HepG2 (cell line): ENCODE measurements around the gene BAG5. TPM values are rescaled to one million over a fixed set of nuclear protein-coding genes. Genes with fewer than 3 reads are reported as not detected.

Experiments used
- ATAC-seq: fragments of 200-7000 bp; cut with Tn5 transposase; 3 replicates; pipeline ENCODE4 v1.9.1; 2020; ENCODE audit warnings: mild to moderate bottlenecking, moderate library complexity
- BruUV-seq: library from RNA; stranded (reverse); fragments of 400-500 nt; replicated peaks from 2 replicates; lab custom pipeline; 2021; lab: Mats Ljungman, UMichigan
- CTCF ChIA-PET: fragments of 300-600 bp; formaldehyde crosslinking; extraction: SDS; loops from one replicate; lab custom pipeline; 2021; ENCODE audit warnings: low total read pairs, inconsistent platforms, low intra/inter-chr PET ratio; lab: Yijun Ruan, JAX
- POLR2A ChIA-PET: fragments of 350-600 bp; sonication (Branson Sonifier 250); formaldehyde crosslinking; loops from one replicate; lab custom pipeline; 2020; ENCODE audit warnings: antibody characterized with exemption, inconsistent platforms; lab: Yijun Ruan, JAX
- DNase-seq: peaks from one replicate; pipeline ENCODE4 v3.0.0-alpha.2; 2015; ENCODE audit warnings: low spot score
- FAIRE-seq: peaks from 3 replicates; lab custom pipeline; 2011; peaks lifted over from hg19 to GRCh38; lab: Jason Lieb, UNC
- H2AFZ ChIP-seq: one replicate; pipeline ENCODE4 v1.6.1; 2011; ENCODE audit warnings: low read length, inconsistent platforms
- H3K27ac ChIP-seq: fragments of 300-600 bp; 3 replicates; pipeline ENCODE4 v1.8.0; 2011; ENCODE audit warnings: mixed run types, mild to moderate bottlenecking, mixed read lengths, low read length, inconsistent platforms; ENCODE audit not compliant: insufficient read depth; ENCODE audit errors: extremely low read length
- H3K27me3 ChIP-seq, 2 experiments: fragments of 200-600 bp in 1 of 2; 2 replicates in 1 of 2; 3 replicates in 1 of 2; pipeline versions ENCODE4 v1.6.0 to v1.8.0; 2011; ENCODE audit warnings: low read length in 2 of 2, mild to moderate bottlenecking in 2 of 2, moderate library complexity in 2 of 2, inconsistent platforms in 1 of 2; ENCODE audit not compliant: insufficient read depth in 2 of 2, control insufficient read depth in 1 of 2
- H3K36me3 ChIP-seq, 2 experiments: fragments of 200-600 bp in 1 of 2; replicated peaks in 1 of 2; 2 replicates in 1 of 2; 3 replicates in 1 of 2; pipeline versions ENCODE4 v1.5.1 to v1.8.0; 2011; ENCODE audit warnings: low read length in 2 of 2, inconsistent platforms in 1 of 2; ENCODE audit not compliant: insufficient read depth in 2 of 2, control insufficient read depth in 1 of 2
- H3K4me1 ChIP-seq: 2 replicates; pipeline ENCODE4 v1.5.1; 2012; ENCODE audit warnings: low read length, inconsistent platforms; ENCODE audit not compliant: insufficient read depth
- H3K4me2 ChIP-seq: 2 replicates; pipeline ENCODE4 v1.6.0; 2011; ENCODE audit warnings: low read depth, low read length, inconsistent platforms
- H3K4me3 ChIP-seq, 3 experiments: fragments of 200-600 bp in 1 of 3; sonication (generic), shearing (Covaris generic) in 1 of 3; replicated peaks in 1 of 3; 2 replicates each; pipeline ENCODE4 v1.5.1; 2011 to 2016; ENCODE audit warnings: low read length in 3 of 3, inconsistent platforms in 2 of 3, low read depth in 2 of 3, mild to moderate bottlenecking in 2 of 3, control low read depth in 1 of 3, mixed read lengths in 1 of 3; ENCODE audit not compliant: insufficient read depth in 1 of 3
- H3K79me2 ChIP-seq: one replicate; pipeline ENCODE4 v1.6.1; 2011; ENCODE audit warnings: low read length, inconsistent platforms; ENCODE audit not compliant: insufficient read depth
- H3K9ac ChIP-seq: 2 replicates; pipeline ENCODE4 v1.6.0; 2011; ENCODE audit warnings: mild to moderate bottlenecking, low read depth, low read length, inconsistent platforms; ENCODE audit not compliant: insufficient read depth
- H3K9me3 ChIP-seq: 2 replicates; pipeline ENCODE4 v1.5.1; 2012; ENCODE audit warnings: mild to moderate bottlenecking, low read length
- H4K20me1 ChIP-seq: 2 replicates; pipeline ENCODE4 v1.6.0; 2011; ENCODE audit warnings: inconsistent platforms, mild to moderate bottlenecking, low read length, moderate library complexity; ENCODE audit not compliant: insufficient read depth
- AKAP8 ChIP-seq: sonication (generic); formaldehyde crosslinking; IDR thresholded peaks from 2 replicates; pipeline ENCODE4 v1.5.1; 2020; ENCODE audit warnings: mild to moderate bottlenecking, missing genetic modification reagents
- EEA1 ChIP-seq: sonication (generic); formaldehyde crosslinking; IDR thresholded peaks from 2 replicates; pipeline ENCODE4 v1.5.1; 2020; ENCODE audit warnings: mild to moderate bottlenecking, missing genetic modification reagents, borderline replicate concordance
- HINFP ChIP-seq: sonication (generic); formaldehyde crosslinking; IDR thresholded peaks from 2 replicates; pipeline ENCODE4 v1.4.0; 2020; ENCODE audit warnings: low read depth, mild to moderate bottlenecking, missing genetic modification reagents
- HNF4G ChIP-seq, 2 experiments: sonication (generic) in 1 of 2; formaldehyde crosslinking in 1 of 2; IDR thresholded peaks; 2 replicates each; pipeline versions ENCODE4 v1.4.0 to v1.6.1; 2011 to 2020; ENCODE audit warnings: borderline replicate concordance in 2 of 2, low read depth in 2 of 2, mild to moderate bottlenecking in 2 of 2, low read length in 1 of 2, missing genetic modification reagents in 1 of 2, moderate library complexity in 1 of 2
- HOXA3 ChIP-seq: sonication (generic); formaldehyde crosslinking; IDR thresholded peaks from 2 replicates; pipeline ENCODE4 v1.5.0; 2020; ENCODE audit warnings: missing genetic modification reagents
- PHF20 ChIP-seq: sonication (generic); formaldehyde crosslinking; IDR thresholded peaks from 2 replicates; pipeline ENCODE4 v1.5.0; 2020; ENCODE audit warnings: mild to moderate bottlenecking, missing genetic modification reagents
- PITX1 ChIP-seq: sonication (generic); formaldehyde crosslinking; IDR thresholded peaks from 2 replicates; pipeline ENCODE4 v1.5.1; 2020; ENCODE audit warnings: mild to moderate bottlenecking, missing genetic modification reagents
- RAD21 ChIP-seq: fragments of 450-650 bp; formaldehyde crosslinking; IDR thresholded peaks from 2 replicates; pipeline ENCODE4 v1.5.0; 2020; ENCODE audit warnings: mild to moderate bottlenecking
- SMAD1 ChIP-seq: sonication (generic); formaldehyde crosslinking; IDR thresholded peaks from 2 replicates; pipeline ENCODE4 v1.4.0; 2020; ENCODE audit warnings: missing genetic modification reagents, low read depth, mild to moderate bottlenecking, borderline replicate concordance
- SOX6 ChIP-seq, 2 experiments: fragments of 450-650 bp in 1 of 2; sonication (generic) in 1 of 2; formaldehyde crosslinking in 1 of 2; IDR thresholded peaks; 2 replicates each; pipeline versions ENCODE4 v1.4.0 to v1.6.1; 2017 to 2020; ENCODE audit warnings: antibody characterized with exemption in 1 of 2, mild to moderate bottlenecking in 1 of 2, missing genetic modification reagents in 1 of 2
- TBX2 ChIP-seq: sonication (generic); formaldehyde crosslinking; IDR thresholded peaks from 2 replicates; pipeline ENCODE4 v1.5.0; 2020; ENCODE audit warnings: missing genetic modification reagents, mild to moderate bottlenecking, borderline replicate concordance
- ZNF512B ChIP-seq: sonication (generic); formaldehyde crosslinking; IDR thresholded peaks from 2 replicates; pipeline ENCODE4 v1.5.1; 2020; ENCODE audit warnings: missing genetic modification reagents, mild to moderate bottlenecking, borderline replicate concordance
- ZNF558 ChIP-seq: sonication (generic); formaldehyde crosslinking; IDR thresholded peaks from 2 replicates; pipeline ENCODE4 v1.9.0; 2022; ENCODE audit warnings: mild to moderate bottlenecking, missing genetic modification reagents, borderline replicate concordance
- WGBS: methylation state at CpG from one replicate; pipeline ENCODE4 v1.1.6; 2017; ENCODE audit warnings: low lambda C conversion rate; 5-methylcytosine and 5-hydroxymethylcytosine counted together
- in situ Hi-C: cut with HindIII; loops from 2 replicates; pipeline ENCODE4 v1.10.0; 2017; ENCODE audit warnings: low pct_unique_long_range_greater_than_20kb; ENCODE audit not compliant: extremely low pct_ligation_motif_present
- intact Hi-C: fragments of 100-400 bp; cut with micrococcal nuclease; formaldehyde crosslinking; loops from one replicate; pipeline ENCODE4 v1.10.0; 2022; ENCODE audit not compliant: unreplicated experiment
- polyA plus RNA-seq, 8 experiments: library from polyadenylated mRNA; depleted of rRNA in 3 of 8; stranded (reverse) in 7 of 8; unstranded in 1 of 8; fragments of >200 nt; fragmentation: Illumina TruSeq in 4 of 8; extraction: Trizol in 4 of 8; gene quantifications; 2 replicates each; pipeline versions ENCODE4 v1.2.1 to v1.2.3, GENCODE V29; 2011 to 2016; ENCODE audit warnings: low read depth in 4 of 8, missing spikeins in 1 of 8, mixed read lengths in 1 of 8; ENCODE audit not compliant: insufficient read depth in 1 of 8
- total RNA-seq, 5 experiments: library from RNA; depleted of rRNA; stranded (reverse); fragments of >200 nt; fragmentation: Illumina TruSeq; extraction: Trizol; gene quantifications; 2 replicates each; pipeline ENCODE4 v1.2.3, GENCODE V29; 2016; ENCODE audit warnings: low read depth in 1 of 5
- TF ChIP-seq, protein P1 (sequence below): sonication (generic); formaldehyde crosslinking; IDR thresholded peaks from 2 replicates; pipeline ENCODE4 v1.4.0; 2020; ENCODE audit warnings: mild to moderate bottlenecking, missing genetic modification reagents
- TF ChIP-seq, protein P2 (sequence below): sonication (generic); formaldehyde crosslinking; IDR thresholded peaks from 2 replicates; pipeline ENCODE4 v1.5.1; 2020; ENCODE audit warnings: mild to moderate bottlenecking, missing genetic modification reagents, moderate library complexity

The BAG5 gene
- total and polyA plus RNA-seq, 2 of the 13 experiments (the other 11 are each of a cell fraction or from before 2014, with no cell fraction given) = 3.5 to 21.0 TPM

DNA sequence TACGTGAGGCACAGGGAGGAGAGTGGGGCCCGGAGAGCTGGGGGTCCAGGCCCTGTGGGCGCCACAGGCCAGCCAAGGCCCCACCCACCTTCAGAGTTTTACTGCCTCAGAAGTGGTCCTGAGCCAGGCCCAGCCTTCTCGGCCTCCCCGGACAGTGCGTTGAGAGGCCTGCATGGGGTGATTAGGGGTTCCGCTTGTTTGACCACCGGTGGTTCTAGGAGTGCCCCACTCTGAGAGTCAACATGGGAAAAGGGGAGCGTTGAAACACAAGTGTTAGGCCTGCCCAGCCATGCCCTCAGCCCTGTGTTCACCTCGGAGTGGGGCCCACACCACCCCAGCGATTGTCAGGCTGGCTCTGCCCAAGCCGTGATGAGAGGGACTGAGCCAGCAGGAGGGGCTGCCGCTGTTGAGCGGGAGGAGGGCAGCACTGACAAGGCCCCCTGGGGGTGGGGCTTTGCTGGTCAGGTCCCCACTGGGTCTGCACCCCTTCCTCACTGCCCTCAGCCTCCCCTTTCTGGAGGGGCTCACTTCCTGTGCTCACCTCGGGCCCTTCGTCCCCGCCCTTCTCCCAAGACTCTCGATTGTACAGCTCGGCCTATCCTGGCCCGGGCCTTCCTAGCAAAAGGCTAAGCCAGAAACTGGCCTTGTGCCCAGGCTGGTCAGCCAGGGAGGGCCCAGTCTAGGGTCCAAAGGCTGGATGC is 44.6 kb downstream of the BAG5 start:
- intact Hi-C loops = loop anchor here (1.0 kb wide), 1 partner anchor 28 kb away; no protein-coding TSS in a partner anchor
- H3K4me2 ChIP-seq = peak overlapping the region; percentile 73
- POLR2A ChIA-PET = interaction anchor here (1.2 to 3.1 kb wide), 3 partner anchors 10 to 23 kb away, joined by 3 to 24 read pairs (median 7); partner anchors contain the start of gene TRMT61A
- TF ChIP-seq HINFP (CRISPR knock-in tag) (peak; percentile 92), PHF20 (CRISPR knock-in tag) (no peak), RAD21 (CRISPR knock-in tag) (0 out of 2 replicates have a peak, but pooled peaks have one; percentile 8), ZNF512B (no peak), EEA1 (CRISPR knock-in tag) (0 out of 2 replicates have a peak, but pooled peaks have one; percentile 44), SMAD1 (peak; percentile 4; the same call in 1 of the 2 replicates), AKAP8 (CRISPR knock-in tag) (peak; percentile 23; the same call in 1 of the 2 replicates), SOX6 (IDR thresholded peaks at IDR 0.05) (no peak), SOX6 (CRISPR knock-in tag; IDR thresholded peaks at IDR 0.05) (peak; percentile 14; the same call in 1 of the 2 replicates), PITX1 (CRISPR knock-in tag) (peak; percentile 5; the same call in 1 of the 2 replicates), TBX2 (CRISPR knock-in tag) (0 out of 2 replicates have a peak, but pooled peaks have one; percentile 31), ZNF558 (CRISPR knock-in tag) (no peak), HOXA3 (CRISPR knock-in tag) (peak; percentile 5; the same call in 1 of the 2 replicates), HNF4G (IDR thresholded peaks at IDR 0.05; ENCODE audit: borderline replicate concordance, low read depth, low read length) (no peak), HNF4G (CRISPR knock-in tag; IDR thresholded peaks at IDR 0.05; ENCODE audit: borderline replicate concordance, low read depth) (no peak)
- TF ChIP-seq, protein P1, sequence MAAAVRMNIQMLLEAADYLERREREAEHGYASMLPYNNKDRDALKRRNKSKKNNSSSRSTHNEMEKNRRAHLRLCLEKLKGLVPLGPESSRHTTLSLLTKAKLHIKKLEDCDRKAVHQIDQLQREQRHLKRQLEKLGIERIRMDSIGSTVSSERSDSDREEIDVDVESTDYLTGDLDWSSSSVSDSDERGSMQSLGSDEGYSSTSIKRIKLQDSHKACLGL (CRISPR knock-in tag) = peak; percentile 28; the same call in 1 of the 2 replicates
- TF ChIP-seq, protein P2, sequence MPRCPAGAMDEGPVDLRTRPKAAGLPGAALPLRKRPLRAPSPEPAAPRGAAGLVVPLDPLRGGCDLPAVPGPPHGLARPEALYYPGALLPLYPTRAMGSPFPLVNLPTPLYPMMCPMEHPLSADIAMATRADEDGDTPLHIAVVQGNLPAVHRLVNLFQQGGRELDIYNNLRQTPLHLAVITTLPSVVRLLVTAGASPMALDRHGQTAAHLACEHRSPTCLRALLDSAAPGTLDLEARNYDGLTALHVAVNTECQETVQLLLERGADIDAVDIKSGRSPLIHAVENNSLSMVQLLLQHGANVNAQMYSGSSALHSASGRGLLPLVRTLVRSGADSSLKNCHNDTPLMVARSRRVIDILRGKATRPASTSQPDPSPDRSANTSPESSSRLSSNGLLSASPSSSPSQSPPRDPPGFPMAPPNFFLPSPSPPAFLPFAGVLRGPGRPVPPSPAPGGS (CRISPR knock-in tag) = 0 out of 2 replicates have a peak, but pooled peaks have one; percentile 17

More for the DNA sequence above, 44.6 kb downstream of the BAG5 start:
- no peak for DNase-seq
- 19% methylated on average over 13 of the region's 20 CpGs for WGBS
- CTCF ChIA-PET = interaction anchor here (0.9 to 3.0 kb wide), 4 partner anchors 18 to 32 kb away, joined by 3 to 38 read pairs (median 4); no protein-coding TSS in a partner anchor
- Histone ChIP-seq H3K36me3 (peaks cover 0 to 10% of the 10 kb centered on the region in 2 experiments; a peak in 3 of 5 replicates), H2AFZ (no peak overlapping the region), H3K4me1 (peaks cover 39% of the 10 kb centered on the region), H3K79me2 (peaks cover 4% of the 10 kb centered on the region), H3K4me3 (peak overlapping the region in 2 of 3 experiments; percentile 26 to 59; a peak in 5 of 6 replicates), H3K27ac (no peak overlapping the region), H3K9ac (peak overlapping the region; percentile 38; the same call in 1 of the 2 replicates), H4K20me1 (no peaks in the 10 kb centered on the region), H3K9me3 (no peaks in the 10 kb centered on the region), H3K27me3 (no peaks in the 10 kb centered on the region)
- peak; percentile 72 for ATAC-seq
- BruUV-seq = no TSS peak
- in situ Hi-C loops = no loop called here
- no peak for FAIRE-seq
